ENCODE results near the gene UGT2B28. TPM values are rescaled to one million over a fixed set of nuclear protein-coding genes. Genes with fewer than 3 reads are reported as not detected.
"Not testable (repeated sequence)": the region's sequence is repeated elsewhere in the genome, so short reads cannot be mapped to it uniquely, and the experiment has no call there.

UGT2B28 gene
- total RNA-seq, 2 donors from 2014 or later, result not detected

GRCh38 chr4:69322055-69322454 lies 41.8 kb downstream of the UGT2B28 start:
- Histone ChIP-seq H3K4me1 (ENCODE audit: control insufficient read depth, insufficient read depth, low read length) (no peaks in the 10 kb centered on the region), H3K9me3 (ENCODE audit: control insufficient read depth, low read length) (no peaks in the 10 kb centered on the region), H3K27ac (ENCODE audit: low read depth, low read length) (no peak overlapping the region), H3K36me3 (ENCODE audit: control insufficient read depth, insufficient read depth, low read length) (no peaks in the 10 kb centered on the region), H3K4me3 (ENCODE audit: low read length) (no peak overlapping the region), H3K27me3 (ENCODE audit: control insufficient read depth, insufficient read depth, low read length, poor library complexity, severe bottlenecking) (no peaks in the 10 kb centered on the region), H3K9ac (ENCODE audit: extremely low read depth, low read length, poor library complexity, severe bottlenecking) (no peak overlapping the region)
- Mint-ChIP-seq H3K4me1 (peaks cover 9% of the 10 kb centered on the region), H3K27me3 (ENCODE audit: insufficient read depth) (no peaks in the 10 kb centered on the region), H3K4me3 (no peak overlapping the region), H3K9me3 (no peaks in the 10 kb centered on the region), H3K36me3 (ENCODE audit: low read depth) (no peaks in the 10 kb centered on the region), H3K27ac (no peak overlapping the region)
- 98% methylated on average over 2 of the region's 2 CpGs; no CpG with 5 or more reads in 1 of the 2 experiments for WGBS, 2 experiments (ENCODE audit: insufficient coverage in 1 of 2, insufficient read length in 1 of 2)
- DNase-seq, result no peak
- TF ChIP-seq CTCF (conservative IDR thresholded peaks at IDR 0.05), result no peak

GRCh38 chr4:69323284-69323683 lies 43.0 kb downstream of the UGT2B28 start:
- DNase-seq, result peak; percentile 61
- Histone ChIP-seq H3K36me3 (ENCODE audit: control insufficient read depth, insufficient read depth, low read length) (no peaks in the 10 kb centered on the region), H3K27me3 (ENCODE audit: control insufficient read depth, insufficient read depth, low read length, poor library complexity, severe bottlenecking) (no peaks in the 10 kb centered on the region), H3K27ac (ENCODE audit: low read depth, low read length) (no peak overlapping the region), H3K4me1 (ENCODE audit: control insufficient read depth, insufficient read depth, low read length) (no peaks in the 10 kb centered on the region), H3K9me3 (ENCODE audit: control insufficient read depth, low read length) (no peaks in the 10 kb centered on the region), H3K4me3 (ENCODE audit: low read length) (no peak overlapping the region), H3K9ac (ENCODE audit: extremely low read depth, low read length, poor library complexity, severe bottlenecking) (no peak overlapping the region)
- Mint-ChIP-seq H3K4me3 (no peak overlapping the region), H3K27ac (no peak overlapping the region), H3K4me1 (peaks cover 9% of the 10 kb centered on the region), H3K9me3 (no peaks in the 10 kb centered on the region), H3K36me3 (ENCODE audit: low read depth) (no peaks in the 10 kb centered on the region), H3K27me3 (ENCODE audit: insufficient read depth) (no peaks in the 10 kb centered on the region)
- TF ChIP-seq CTCF (conservative IDR thresholded peaks at IDR 0.05), result peak; percentile 55
- WGBS, 2 experiments (ENCODE audit: insufficient coverage in 1 of 2, insufficient read length in 1 of 2), result 90 to 94% methylated on average over 2 of the region's 2 CpGs

GRCh38 chr4:69330345-69331047 lies 50.2 kb downstream of the UGT2B28 start:
- Mint-ChIP-seq H3K27me3 (ENCODE audit: insufficient read depth) (no peaks in the 10 kb centered on the region), H3K4me1 (no peaks in the 10 kb centered on the region), H3K36me3 (ENCODE audit: low read depth) (no peaks in the 10 kb centered on the region), H3K9me3 (no peaks in the 10 kb centered on the region), H3K27ac (no peak overlapping the region), H3K4me3 (no peak overlapping the region)
- Histone ChIP-seq H3K27ac (ENCODE audit: low read depth, low read length) (no peak overlapping the region), H3K9me3 (ENCODE audit: control insufficient read depth, low read length) (peaks cover 6% of the 10 kb centered on the region), H3K27me3 (ENCODE audit: control insufficient read depth, insufficient read depth, low read length, poor library complexity, severe bottlenecking) (no peaks in the 10 kb centered on the region), H3K9ac (ENCODE audit: extremely low read depth, low read length, poor library complexity, severe bottlenecking) (no peak overlapping the region), H3K4me3 (ENCODE audit: low read length) (no peak overlapping the region), H3K4me1 (ENCODE audit: control insufficient read depth, insufficient read depth, low read length) (no peaks in the 10 kb centered on the region), H3K36me3 (ENCODE audit: control insufficient read depth, insufficient read depth, low read length) (no peaks in the 10 kb centered on the region)
- no peak for DNase-seq
- WGBS, 2 experiments (ENCODE audit: insufficient coverage in 1 of 2, insufficient read length in 1 of 2), result 95% methylated on average over 3 of the region's 4 CpGs
- TF ChIP-seq CTCF (conservative IDR thresholded peaks at IDR 0.05), result no peak

GRCh38 chr4:69331304-69331703 lies 51.0 kb downstream of the UGT2B28 start:
- H3K27me3 Mint-ChIP-seq (ENCODE audit: insufficient read depth); H3K9me3 Mint-ChIP-seq; H3K9ac ChIP-seq (ENCODE audit: extremely low read depth, low read length, poor library complexity, severe bottlenecking); H3K27ac ChIP-seq (ENCODE audit: low read depth, low read length); H3K36me3 ChIP-seq (ENCODE audit: control insufficient read depth, insufficient read depth, low read length); H3K4me1 Mint-ChIP-seq; H3K9me3 ChIP-seq (ENCODE audit: control insufficient read depth, low read length); H3K27me3 ChIP-seq (ENCODE audit: control insufficient read depth, insufficient read depth, low read length, poor library complexity, severe bottlenecking); H3K4me3 ChIP-seq (ENCODE audit: low read length); DNase-seq; H3K27ac Mint-ChIP-seq; H3K36me3 Mint-ChIP-seq (ENCODE audit: low read depth); H3K4me3 Mint-ChIP-seq; H3K4me1 ChIP-seq (ENCODE audit: control insufficient read depth, insufficient read depth, low read length): not testable (repeated sequence)
- WGBS, 2 experiments (ENCODE audit: insufficient coverage in 1 of 2, insufficient read length in 1 of 2), result 90 to 91% methylated on average over 2 of the region's 2 CpGs
